ENCODE data around the gene HAUS2.

GRCh38 chr15:42608752-42609488, 60.3 kb downstream of the HAUS2 start:
- TF ChIP-seq, protein P1, sequence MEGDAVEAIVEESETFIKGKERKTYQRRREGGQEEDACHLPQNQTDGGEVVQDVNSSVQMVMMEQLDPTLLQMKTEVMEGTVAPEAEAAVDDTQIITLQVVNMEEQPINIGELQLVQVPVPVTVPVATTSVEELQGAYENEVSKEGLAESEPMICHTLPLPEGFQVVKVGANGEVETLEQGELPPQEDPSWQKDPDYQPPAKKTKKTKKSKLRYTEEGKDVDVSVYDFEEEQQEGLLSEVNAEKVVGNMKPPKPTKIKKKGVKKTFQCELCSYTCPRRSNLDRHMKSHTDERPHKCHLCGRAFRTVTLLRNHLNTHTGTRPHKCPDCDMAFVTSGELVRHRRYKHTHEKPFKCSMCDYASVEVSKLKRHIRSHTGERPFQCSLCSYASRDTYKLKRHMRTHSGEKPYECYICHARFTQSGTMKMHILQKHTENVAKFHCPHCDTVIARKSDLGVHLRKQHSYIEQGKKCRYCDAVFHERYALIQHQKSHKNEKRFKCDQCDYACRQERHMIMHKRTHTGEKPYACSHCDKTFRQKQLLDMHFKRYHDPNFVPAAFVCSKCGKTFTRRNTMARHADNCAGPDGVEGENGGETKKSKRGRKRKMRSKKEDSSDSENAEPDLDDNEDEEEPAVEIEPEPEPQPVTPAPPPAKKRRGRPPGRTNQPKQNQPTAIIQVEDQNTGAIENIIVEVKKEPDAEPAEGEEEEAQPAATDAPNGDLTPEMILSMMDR (IDR thresholded peaks at IDR 0.05): no peak
- TF ChIP-seq POLR2A (IDR thresholded peaks at IDR 0.05): no peak

All from esophagus squamous epithelium (tissue), 4 donors.